GM21423 (cell line): Measurements from ENCODE around the gene GCNT2.
A peak's percentile ranks its signal among the peaks of the same experiment; 100 is the strongest.
"Not testable (repeated sequence)": the region's sequence is repeated elsewhere in the genome, so short reads cannot be mapped to it uniquely, and the experiment has no call there.

Source experiments
- ATAC-seq: cut with Tn5 transposase; IDR thresholded peaks from one replicate; pipeline ENCODE4 v1.9.1; 2021; ENCODE audit warnings: mild to moderate bottlenecking, moderate library complexity; ENCODE audit not compliant: unreplicated experiment

GCNT2 gene

GRCh38 chr6:10521104-10521808 lies at the start of gene GCNT2:
Gene GCNT2 (plus strand): TSS chr6:10521351. CDS start chr6:10528912, 7,561 bp downstream.
- ATAC-seq = peak; percentile 55

GRCh38 chr6:10472634-10473033 lies 48.5 kb upstream of the GCNT2 start:
- no peak for ATAC-seq

- no peak for ATAC-seq
These were observed 42.7 kb upstream of the GCNT2 start for GRCh38 chr6:10478187-10479040.

- no peak for ATAC-seq
These were observed 41.0 kb upstream of the GCNT2 start for GRCh38 chr6:10479939-10480700.

- ATAC-seq = no peak
These were observed 40.0 kb upstream of the GCNT2 start for GRCh38 chr6:10481101-10481500.

- no peak for ATAC-seq
These were observed 38.4 kb upstream of the GCNT2 start for GRCh38 chr6:10482636-10483257.

- ATAC-seq = no peak
These were observed 36.2 kb upstream of the GCNT2 start for GRCh38 chr6:10484912-10485311.

GRCh38 chr6:10485406-10485805 lies 35.7 kb upstream of the GCNT2 start:
- ATAC-seq = no peak

- ATAC-seq = no peak
These were observed 34.9 kb upstream of the GCNT2 start for GRCh38 chr6:10486215-10486614.

GRCh38 chr6:10486944-10487588 lies 34.1 kb upstream of the GCNT2 start:
- ATAC-seq = not testable (repeated sequence)

GRCh38 chr6:10487668-10488327 lies 33.4 kb upstream of the GCNT2 start:
- ATAC-seq = no peak

GRCh38 chr6:10491463-10491862 lies 29.7 kb upstream of the GCNT2 start:
- ATAC-seq = no peak

- not testable (repeated sequence) for ATAC-seq
These were observed 29.2 kb upstream of the GCNT2 start for GRCh38 chr6:10491905-10492304.

GRCh38 chr6:10495029-10495428 lies 26.1 kb upstream of the GCNT2 start:
- no peak for ATAC-seq

GRCh38 chr6:10505529-10505928 lies 15.6 kb upstream of the GCNT2 start:
- no peak for ATAC-seq

- ATAC-seq = no peak
These were observed 13.9 kb upstream of the GCNT2 start for GRCh38 chr6:10507298-10507697.

GRCh38 chr6:10507715-10508114 lies 13.4 kb upstream of the GCNT2 start:
- no peak for ATAC-seq

- ATAC-seq = peak; percentile 97
These were observed 10.4 kb upstream of the GCNT2 start for GRCh38 chr6:10510592-10511367.

GRCh38 chr6:10511477-10511876 lies 9.7 kb upstream of the GCNT2 start:
- ATAC-seq = no peak
